Measurements from ENCODE around the gene SSH2. TPM values are rescaled to one million over a fixed set of nuclear protein-coding genes. Genes with fewer than 3 reads are reported as not detected.
"Not testable (repeated sequence)": the region's sequence is repeated elsewhere in the genome, so short reads cannot be mapped to it uniquely, and the experiment has no call there.

SSH2 gene
- total RNA-seq, 1 donor from 2014 or later: 11.2 TPM

- no peak for ATAC-seq
- DNase-seq (ENCODE audit: low spot score): no peak
These were observed 180.8 kb downstream of the SSH2 start for GRCh38 chr17:29749045-29749825.

GRCh38 chr17:29748400-29748799, 181.6 kb downstream of the SSH2 start:
- DNase-seq (ENCODE audit: low spot score): no peak
- no peak for ATAC-seq

DNA sequence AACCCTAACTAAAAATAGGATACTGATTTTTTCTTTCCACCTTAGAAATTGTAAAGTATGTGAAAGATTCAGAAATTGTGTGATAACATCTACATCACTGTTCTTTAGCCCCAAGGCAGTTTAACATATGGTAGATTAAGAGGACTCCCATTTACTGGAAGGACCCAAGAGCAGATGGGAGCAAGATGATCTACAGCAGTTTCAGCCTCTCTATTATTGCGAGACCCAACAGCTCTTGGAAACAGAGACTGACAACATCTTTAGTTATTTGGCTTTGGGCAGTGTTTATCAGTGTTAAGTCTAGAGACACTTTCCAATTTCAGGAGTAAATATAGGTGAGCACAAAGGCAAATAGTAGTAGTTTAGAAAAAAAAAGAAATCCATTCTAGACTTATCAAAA, 182.4 kb downstream of the SSH2 start:
- ATAC-seq: no peak

DNA sequence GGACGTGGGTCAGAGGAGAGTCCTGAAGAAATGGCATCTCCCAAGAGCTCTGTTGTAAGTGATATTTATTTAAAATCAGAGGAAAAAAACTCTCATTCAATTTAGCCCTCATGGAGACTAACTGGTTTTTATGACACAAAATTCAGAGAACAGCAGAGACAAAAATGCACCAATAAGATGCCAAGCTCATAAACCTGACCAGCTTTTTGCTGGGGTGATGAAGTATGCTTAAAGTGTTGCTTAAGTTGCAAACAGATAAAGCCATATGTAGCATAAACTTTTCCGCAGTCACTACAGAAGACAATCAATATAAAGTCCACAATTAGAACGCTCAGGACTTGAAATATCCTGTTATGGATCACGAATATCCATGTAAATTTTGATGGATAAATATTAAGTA, 183.4 kb downstream of the SSH2 start:
- DNase-seq (ENCODE audit: low spot score) (no peak), ATAC-seq (no peak)

More for the DNA sequence above, 182.4 kb downstream of the SSH2 start:
- no peak for DNase-seq (ENCODE audit: low spot score)

DNA sequence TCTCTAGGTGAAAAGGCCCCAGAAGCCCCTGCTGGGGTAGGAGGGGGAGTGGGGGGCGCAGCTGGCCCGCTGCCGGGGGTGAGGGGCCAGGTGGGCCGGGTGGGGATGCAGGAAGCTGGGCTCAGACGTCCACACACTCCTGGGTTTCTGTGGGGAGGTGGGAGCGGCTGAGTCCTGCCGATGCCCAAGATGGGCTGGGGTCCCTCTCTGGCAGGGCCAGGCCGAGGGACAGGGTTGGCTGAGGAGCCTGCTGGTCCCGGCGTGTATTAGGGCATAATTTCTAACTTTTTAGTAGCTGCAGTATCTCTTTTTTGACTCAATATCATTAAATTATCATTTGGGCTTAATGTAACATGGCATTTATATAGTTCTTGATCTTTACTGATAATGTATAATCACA, 185.9 kb downstream of the SSH2 start:
- ATAC-seq: no peak
- no peak for DNase-seq (ENCODE audit: low spot score)

- ATAC-seq: peak; percentile 42
- DNase-seq (ENCODE audit: low spot score): no peak
These were observed 187.9 kb downstream of the SSH2 start for GRCh38 chr17:29742210-29742513.

GRCh38 chr17:29740017-29740416, 190.0 kb downstream of the SSH2 start:
- peak; percentile 67 for DNase-seq (ENCODE audit: low spot score)
- peak; percentile 83 for ATAC-seq

GRCh38 chr17:29734640-29735039, 195.4 kb downstream of the SSH2 start:
- DNase-seq (ENCODE audit: low spot score) (no peak), ATAC-seq (no peak)

- DNase-seq (ENCODE audit: low spot score) (no peak), ATAC-seq (no peak)
These were observed 196.9 kb downstream of the SSH2 start for GRCh38 chr17:29733166-29733565.

DNA sequence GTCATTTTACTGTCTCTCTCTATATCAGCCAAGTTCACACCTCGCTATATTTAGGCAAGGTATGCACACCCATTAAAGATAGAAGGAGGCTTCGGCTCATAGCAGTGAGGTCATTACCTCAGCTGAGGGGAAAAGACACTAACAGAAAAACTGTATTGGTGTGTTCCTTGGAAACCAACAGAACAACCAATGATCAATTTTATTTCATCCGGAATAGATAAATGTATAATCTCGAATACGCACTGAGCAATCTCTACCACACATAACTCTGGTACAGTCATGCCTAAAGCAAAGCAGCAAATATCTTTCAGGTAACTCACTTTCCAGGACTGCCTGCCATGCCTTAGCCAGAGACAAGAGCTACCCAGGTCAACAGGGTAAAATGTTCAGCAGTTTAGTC, 197.4 kb downstream of the SSH2 start:
- ATAC-seq (no peak), DNase-seq (ENCODE audit: low spot score) (no peak)

- DNase-seq (ENCODE audit: low spot score) (no peak), ATAC-seq (no peak)
These were observed 197.8 kb downstream of the SSH2 start for GRCh38 chr17:29732209-29732608.

GRCh38 chr17:29731589-29731929, 198.5 kb downstream of the SSH2 start:
- ATAC-seq (no peak), DNase-seq (ENCODE audit: low spot score) (no peak)

DNA sequence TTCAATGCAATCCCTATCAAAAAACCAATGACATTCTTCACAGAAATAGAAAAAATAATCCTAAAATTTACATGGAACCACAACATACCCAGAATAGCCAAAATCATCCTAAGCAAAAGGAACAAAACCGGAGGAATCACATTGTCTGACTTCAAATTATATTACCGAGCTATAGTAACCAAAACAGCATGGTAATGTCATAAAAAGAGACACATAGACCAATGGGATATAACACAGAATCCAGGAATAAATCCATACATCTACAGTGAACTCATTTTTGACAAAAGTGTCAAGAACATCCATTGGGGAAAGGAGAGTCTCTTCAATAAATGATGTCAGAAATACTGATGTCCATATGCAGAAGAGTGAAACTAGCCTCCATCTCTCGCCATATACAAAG, 201.5 kb downstream of the SSH2 start:
- DNase-seq (ENCODE audit: low spot score) (no peak), ATAC-seq (no peak)

DNA sequence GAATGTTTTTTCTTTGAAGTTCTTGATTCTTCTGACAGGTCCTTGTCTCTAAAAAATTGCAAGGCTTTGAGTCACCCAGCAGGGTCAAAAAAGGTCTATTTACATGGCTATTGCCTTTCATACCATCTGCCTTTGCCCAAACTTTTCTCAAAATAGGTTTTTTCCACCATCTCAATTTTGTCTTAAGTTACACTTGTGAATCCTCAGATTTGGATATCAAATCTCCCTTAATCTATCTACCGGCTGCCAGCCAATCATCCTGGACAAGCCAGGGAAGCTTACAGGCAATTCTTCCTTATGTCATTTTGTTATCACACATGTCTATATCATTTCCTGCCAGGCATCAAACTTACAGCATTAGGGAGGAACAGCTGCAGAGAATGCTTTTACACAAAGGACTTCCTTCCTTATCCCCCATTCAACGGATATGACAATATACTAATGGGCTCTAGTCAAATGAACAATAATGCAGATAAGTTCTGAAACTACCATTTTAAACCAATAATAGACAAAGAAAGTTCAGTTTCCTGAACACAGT, 203.2 kb downstream of the SSH2 start:
- peak; percentile 65 for ATAC-seq
- DNase-seq (ENCODE audit: low spot score): no peak

GRCh38 chr17:29725408-29725807, 204.6 kb downstream of the SSH2 start:
- not testable (repeated sequence) for DNase-seq (ENCODE audit: low spot score); ATAC-seq

DNA sequence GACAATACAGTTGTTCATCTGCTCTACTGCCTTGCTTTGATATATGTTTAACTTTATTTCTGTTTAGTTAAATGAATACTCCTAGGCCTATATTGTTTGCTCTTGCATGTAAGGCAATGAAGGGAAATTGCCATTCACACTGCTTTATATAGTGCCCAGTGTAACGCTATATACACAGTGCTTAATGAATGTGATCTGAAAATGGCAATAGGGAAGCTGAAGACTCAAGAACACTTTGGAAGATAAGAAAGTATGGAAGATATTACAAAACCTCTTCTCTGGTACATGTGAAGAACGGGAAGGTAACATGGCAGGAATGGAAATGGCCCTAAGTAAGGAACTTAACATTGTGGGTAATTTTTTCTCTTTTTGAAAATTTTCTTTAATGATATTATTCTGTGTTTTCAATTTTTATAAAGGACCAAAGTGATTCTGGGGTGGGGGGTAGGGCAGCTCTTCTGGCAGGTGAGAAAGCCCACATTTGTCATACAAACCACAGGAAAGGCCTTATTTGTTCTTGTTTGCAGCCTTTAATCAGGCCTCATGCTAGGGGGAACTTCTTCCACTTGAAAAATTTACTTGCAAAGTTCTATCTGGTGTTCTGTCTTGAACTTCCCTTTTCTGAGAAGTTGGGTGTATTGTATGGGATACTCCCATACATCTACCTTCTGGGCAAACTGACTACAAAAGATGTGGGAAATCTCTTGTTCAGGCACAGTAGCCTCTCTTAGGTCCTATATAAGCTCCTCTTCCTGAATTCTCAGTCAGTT, 206.6 kb downstream of the SSH2 start:
- DNase-seq (ENCODE audit: low spot score): no peak
- no peak for ATAC-seq

DNA sequence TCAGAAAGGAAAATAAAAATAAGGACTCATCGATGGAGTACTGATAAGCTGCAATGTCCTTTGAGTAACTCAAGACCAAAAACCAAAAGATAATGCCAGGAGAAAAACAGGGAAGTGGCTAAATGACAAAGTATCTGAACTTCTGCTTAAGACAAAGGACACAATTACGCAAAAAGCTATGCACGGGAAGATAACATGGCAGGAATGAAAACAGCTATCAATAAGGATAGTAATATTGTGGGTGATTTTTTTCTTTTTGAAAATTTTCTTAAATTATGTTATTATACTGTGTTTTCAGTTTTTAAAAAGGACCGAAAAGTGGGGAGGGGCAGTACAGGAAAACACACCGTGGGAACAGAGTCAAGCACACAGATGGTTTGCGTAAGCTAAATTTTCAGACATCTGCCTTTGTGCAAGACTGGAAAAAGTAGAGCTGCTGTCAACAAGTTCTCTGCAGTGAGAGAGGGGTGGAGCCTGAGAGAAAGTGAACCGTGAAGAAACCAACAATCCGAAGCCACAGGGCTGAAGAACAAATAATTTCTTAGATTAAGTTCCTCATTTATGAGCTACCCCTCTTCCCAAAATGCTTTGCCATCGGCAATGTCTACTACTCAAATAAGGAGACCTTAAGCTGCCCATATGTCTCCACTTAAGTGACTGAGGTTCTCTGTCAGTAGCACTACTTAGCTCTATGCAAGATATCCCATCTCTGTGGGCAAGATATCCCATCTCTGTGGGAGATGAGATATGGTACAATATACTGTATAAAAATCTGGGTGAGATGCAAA, 207.4 kb downstream of the SSH2 start:
- peak; percentile 58 for ATAC-seq
- no peak for DNase-seq (ENCODE audit: low spot score)

DNA sequence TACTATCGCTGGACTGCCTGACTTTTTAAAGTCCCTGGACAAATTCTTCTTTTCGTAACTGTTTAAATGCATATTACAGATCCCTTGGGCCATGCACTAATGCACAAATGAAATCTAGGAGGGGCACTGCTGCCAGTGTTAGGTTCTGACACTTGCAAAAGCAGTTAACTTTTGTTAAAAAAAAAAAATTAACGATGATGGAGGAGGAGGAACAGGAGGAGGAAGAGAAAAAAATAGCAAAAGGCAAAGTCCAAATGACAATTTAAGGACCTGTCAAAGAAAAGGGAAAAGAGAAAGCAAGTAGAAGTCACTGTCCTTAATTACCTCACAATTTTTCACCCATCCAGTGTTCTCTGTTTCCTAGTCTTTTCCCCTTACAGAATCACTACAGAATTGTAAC, 209.5 kb downstream of the SSH2 start:
- no peak for ATAC-seq
- DNase-seq (ENCODE audit: low spot score): no peak

DNA sequence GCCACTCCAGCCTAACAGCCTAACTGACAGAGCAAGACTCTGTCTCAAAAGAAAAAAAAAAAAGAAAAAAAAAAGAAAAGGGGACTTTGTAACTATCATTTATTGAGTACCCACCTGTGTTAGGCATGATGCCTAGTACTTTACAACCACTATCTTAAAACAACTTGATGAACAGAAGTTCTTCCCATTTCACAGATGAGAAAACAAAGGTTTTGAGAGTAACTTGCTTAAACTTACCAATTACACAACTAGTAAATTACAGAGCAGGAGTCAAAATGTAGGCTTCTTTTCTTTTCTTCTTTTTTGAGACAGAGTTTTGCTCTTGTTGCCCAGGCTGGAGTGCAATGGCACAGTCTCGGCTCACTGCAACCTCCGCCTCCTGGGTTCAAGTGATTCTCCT, 210.6 kb downstream of the SSH2 start:
- no peak for ATAC-seq

DNA sequence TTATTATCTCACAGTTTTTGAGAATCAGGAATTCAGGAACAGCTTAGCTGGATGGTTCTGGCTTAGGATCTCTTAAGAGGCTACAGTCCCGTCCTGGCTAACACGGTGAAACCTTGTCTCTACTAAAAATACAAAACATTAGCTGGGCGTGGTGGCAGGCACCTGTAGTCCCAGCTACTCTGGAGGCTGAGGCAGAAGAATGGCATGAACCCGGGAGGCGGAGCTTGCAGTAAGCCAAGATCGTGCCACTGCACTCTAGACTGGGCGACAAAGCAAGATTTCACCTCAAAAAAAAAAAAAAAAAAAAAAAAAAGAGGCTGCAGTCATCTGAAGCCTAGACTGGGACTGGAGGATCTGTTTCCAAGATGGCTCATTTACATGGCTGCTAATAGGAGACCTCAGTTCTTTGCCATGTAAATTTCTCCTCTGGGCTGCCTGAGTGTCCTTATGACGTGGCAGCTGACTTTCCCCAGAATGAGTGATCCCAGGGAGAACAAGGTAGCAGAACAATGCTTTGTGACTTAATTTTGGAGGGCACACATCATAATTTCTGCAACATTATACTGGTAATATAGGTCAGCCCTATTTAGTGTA, 211.5 kb downstream of the SSH2 start:
- DNase-seq (ENCODE audit: low spot score) (no peak), ATAC-seq (no peak)

More for the DNA sequence above, 210.6 kb downstream of the SSH2 start:
- DNase-seq (ENCODE audit: low spot score): no peak

- no peak for DNase-seq (ENCODE audit: low spot score)
These were observed 212.2 kb downstream of the SSH2 start for GRCh38 chr17:29717817-29718216.

More at GRCh38 chr17:29717817-29718216, 212.2 kb downstream of the SSH2 start:
- no peak for ATAC-seq

All from left lobe of liver (tissue), 2 donors.